ENCODE data around the gene MAPK7.

MAPK7 gene

GRCh38 chr17:19378416-19379360 is at the start of gene MAPK7:
MAPK7 (plus strand) TSS chr17:19378498; CDS start chr17:19378901, 403 bp downstream.
- DNase-seq (ENCODE audit: low read depth) = no peak
- peak within 1 kb of the TSS; percentile 70 for H3K4me3 ChIP-seq (ENCODE audit: control insufficient read depth, low read depth, low read length)
- TF ChIP-seq, protein P1, sequence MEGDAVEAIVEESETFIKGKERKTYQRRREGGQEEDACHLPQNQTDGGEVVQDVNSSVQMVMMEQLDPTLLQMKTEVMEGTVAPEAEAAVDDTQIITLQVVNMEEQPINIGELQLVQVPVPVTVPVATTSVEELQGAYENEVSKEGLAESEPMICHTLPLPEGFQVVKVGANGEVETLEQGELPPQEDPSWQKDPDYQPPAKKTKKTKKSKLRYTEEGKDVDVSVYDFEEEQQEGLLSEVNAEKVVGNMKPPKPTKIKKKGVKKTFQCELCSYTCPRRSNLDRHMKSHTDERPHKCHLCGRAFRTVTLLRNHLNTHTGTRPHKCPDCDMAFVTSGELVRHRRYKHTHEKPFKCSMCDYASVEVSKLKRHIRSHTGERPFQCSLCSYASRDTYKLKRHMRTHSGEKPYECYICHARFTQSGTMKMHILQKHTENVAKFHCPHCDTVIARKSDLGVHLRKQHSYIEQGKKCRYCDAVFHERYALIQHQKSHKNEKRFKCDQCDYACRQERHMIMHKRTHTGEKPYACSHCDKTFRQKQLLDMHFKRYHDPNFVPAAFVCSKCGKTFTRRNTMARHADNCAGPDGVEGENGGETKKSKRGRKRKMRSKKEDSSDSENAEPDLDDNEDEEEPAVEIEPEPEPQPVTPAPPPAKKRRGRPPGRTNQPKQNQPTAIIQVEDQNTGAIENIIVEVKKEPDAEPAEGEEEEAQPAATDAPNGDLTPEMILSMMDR (conservative IDR thresholded peaks at IDR 0.05; ENCODE audit: control insufficient read depth, insufficient read depth, low read depth, low read length) = no peak

DNA sequence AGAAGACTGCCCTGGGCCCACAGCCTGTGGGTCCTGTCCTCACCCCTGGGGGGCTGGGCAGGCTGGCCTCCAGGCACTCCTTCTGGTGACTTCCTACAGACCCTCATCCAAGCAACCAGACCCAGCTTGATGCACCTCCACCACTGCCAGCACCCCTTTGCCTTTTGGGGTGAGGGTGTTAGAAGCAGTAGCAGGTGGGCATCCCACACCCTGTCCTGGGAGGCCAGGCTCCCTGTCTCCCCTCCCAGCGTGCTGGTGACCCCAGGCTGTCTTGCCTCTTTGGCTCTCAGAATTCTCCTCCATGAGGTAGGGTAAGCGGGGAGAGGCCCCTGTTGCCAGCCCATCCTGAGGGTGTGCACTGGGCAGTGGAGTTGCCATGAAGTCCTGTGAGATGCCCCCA is 49.2 kb upstream of the MAPK7 start:
- TF ChIP-seq, protein P1 (conservative IDR thresholded peaks at IDR 0.05; ENCODE audit: control insufficient read depth, insufficient read depth, low read depth, low read length) = no peak
- DNase-seq (ENCODE audit: low read depth) = no peak
- H3K4me3 ChIP-seq (ENCODE audit: control insufficient read depth, low read depth, low read length) = no peak overlapping the region

- TF ChIP-seq, protein P1 (conservative IDR thresholded peaks at IDR 0.05; ENCODE audit: control insufficient read depth, insufficient read depth, low read depth, low read length) = no peak
- no peak for DNase-seq (ENCODE audit: low read depth)
- no peak overlapping the region for H3K4me3 ChIP-seq (ENCODE audit: control insufficient read depth, low read depth, low read length)
Observed at GRCh38 chr17:19329839-19330238, 48.5 kb upstream of the MAPK7 start.

- DNase-seq (ENCODE audit: low read depth) = no peak
- TF ChIP-seq, protein P1 (conservative IDR thresholded peaks at IDR 0.05; ENCODE audit: control insufficient read depth, insufficient read depth, low read depth, low read length) = no peak
- no peak overlapping the region for H3K4me3 ChIP-seq (ENCODE audit: control insufficient read depth, low read depth, low read length)
Observed at GRCh38 chr17:19330271-19330670, 48.0 kb upstream of the MAPK7 start.

- peak; percentile 85 for DNase-seq (ENCODE audit: low read depth)
- TF ChIP-seq, protein P1 (conservative IDR thresholded peaks at IDR 0.05; ENCODE audit: control insufficient read depth, insufficient read depth, low read depth, low read length) = no peak
- no peak overlapping the region for H3K4me3 ChIP-seq (ENCODE audit: control insufficient read depth, low read depth, low read length)
Observed at GRCh38 chr17:19331134-19331533, 47.2 kb upstream of the MAPK7 start.

- no peak for DNase-seq (ENCODE audit: low read depth)
- TF ChIP-seq, protein P1 (conservative IDR thresholded peaks at IDR 0.05; ENCODE audit: control insufficient read depth, insufficient read depth, low read depth, low read length) = no peak
- H3K4me3 ChIP-seq (ENCODE audit: control insufficient read depth, low read depth, low read length) = no peak overlapping the region
Observed at GRCh38 chr17:19331543-19332245, 46.6 kb upstream of the MAPK7 start.
